Measurements from ENCODE around the gene GOLGA6L26. TPM values are rescaled to one million over a fixed set of nuclear protein-coding genes. Genes with fewer than 3 reads are reported as not detected.
"Not testable (repeated sequence)": the region's sequence is repeated elsewhere in the genome, so short reads cannot be mapped to it uniquely, and the experiment has no call there.

GOLGA6L26 gene
- polyA plus RNA-seq, 3 donors, result not detected

- H3K36me3 Mint-ChIP-seq; H3K4me3 Mint-ChIP-seq; H3K27me3 Mint-ChIP-seq (ENCODE audit: low read depth in 3 of 3); H3K9me3 ChIP-seq (replicated peaks in 1 of 2; ENCODE audit: control insufficient read depth in 1 of 2, insufficient read depth in 1 of 2, low read length in 2 of 2); H3K27ac Mint-ChIP-seq; H3K9me3 Mint-ChIP-seq; DNase-seq; H3K9ac ChIP-seq (ENCODE audit: insufficient read depth, low read length, poor library complexity, severe bottlenecking); H3K79me2 ChIP-seq (ENCODE audit: insufficient read depth, low read length); H3K36me3 ChIP-seq (replicated peaks in 1 of 2; ENCODE audit: control insufficient read depth in 1 of 2, insufficient read depth in 2 of 2, low read length in 2 of 2); H3K4me3 ChIP-seq (replicated peaks in 1 of 3; ENCODE audit: low read depth in 2 of 3, low read length in 3 of 3); H3K4me2 ChIP-seq (replicated peaks; ENCODE audit: extremely low read depth, low read length, poor library complexity, severe bottlenecking); H3K27me3 ChIP-seq (ENCODE audit: control insufficient read depth in 2 of 2, insufficient read depth in 2 of 2, low read length in 2 of 2); H3K4me1 Mint-ChIP-seq; H4K20me1 ChIP-seq (ENCODE audit: insufficient read depth, low read length); H2AFZ ChIP-seq (ENCODE audit: insufficient read depth, low read depth, low read length, poor library complexity, severe bottlenecking); H3K27ac ChIP-seq (ENCODE audit: low read depth in 1 of 2, low read length in 2 of 2); H3K4me1 ChIP-seq (ENCODE audit: control insufficient read depth in 1 of 2, insufficient read depth in 2 of 2, low read length in 2 of 2); intact Hi-C loops (cut with micrococcal nuclease): not testable (repeated sequence)
- no CpG with 5 or more reads among the region's 11 CpGs for WGBS (ENCODE audit: insufficient coverage)
Measured at GRCh38 chr15:23374226-23374625, 40.2 kb upstream of the GOLGA6L26 start.

DNA sequence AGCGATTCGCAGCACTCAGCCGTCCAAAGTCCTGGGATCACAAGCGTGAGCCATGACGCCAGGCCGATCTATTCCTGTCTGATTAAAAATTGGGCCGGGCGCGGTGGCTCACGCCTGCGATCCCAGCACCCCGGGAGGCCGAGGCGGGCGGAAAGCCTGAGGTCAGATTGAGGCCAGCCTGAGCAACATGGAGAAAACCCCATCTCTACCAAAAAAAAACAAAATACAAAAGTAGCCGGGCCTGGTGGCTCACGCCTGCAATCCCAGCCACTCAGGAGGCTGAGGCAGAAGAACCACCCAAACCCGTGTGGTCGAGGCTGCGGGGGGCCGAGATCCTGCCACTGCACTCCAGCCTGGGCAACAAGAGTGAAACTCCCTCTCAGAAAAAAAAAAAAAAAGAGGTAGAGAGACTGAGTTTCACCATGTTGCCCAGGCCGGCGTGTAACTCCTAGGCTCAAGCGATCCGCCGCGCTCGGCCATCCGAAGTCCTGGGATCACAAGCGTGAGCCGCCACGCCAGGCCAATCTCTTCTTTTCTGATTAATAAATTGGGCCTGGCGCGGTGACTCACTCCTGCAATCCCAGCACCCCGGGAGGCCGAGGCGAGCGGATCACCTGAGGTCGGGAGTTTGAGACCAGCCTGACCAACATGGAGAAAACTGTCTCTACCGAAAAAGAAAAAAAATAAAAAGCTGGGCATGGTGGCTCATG is 39.0 kb upstream of the GOLGA6L26 start:
- H3K27me3 Mint-ChIP-seq (ENCODE audit: low read depth in 3 of 3); H3K36me3 ChIP-seq (replicated peaks in 1 of 2; ENCODE audit: control insufficient read depth in 1 of 2, insufficient read depth in 2 of 2, low read length in 2 of 2); H3K4me3 ChIP-seq (replicated peaks in 1 of 3; ENCODE audit: low read depth in 2 of 3, low read length in 3 of 3); H3K4me3 Mint-ChIP-seq; H3K4me1 ChIP-seq (ENCODE audit: control insufficient read depth in 1 of 2, insufficient read depth in 2 of 2, low read length in 2 of 2); H3K27me3 ChIP-seq (ENCODE audit: control insufficient read depth in 2 of 2, insufficient read depth in 2 of 2, low read length in 2 of 2); H3K4me2 ChIP-seq (replicated peaks; ENCODE audit: extremely low read depth, low read length, poor library complexity, severe bottlenecking); H3K27ac Mint-ChIP-seq; H4K20me1 ChIP-seq (ENCODE audit: insufficient read depth, low read length); H3K36me3 Mint-ChIP-seq; DNase-seq; H3K27ac ChIP-seq (ENCODE audit: low read depth in 1 of 2, low read length in 2 of 2); H3K9me3 Mint-ChIP-seq; H3K9me3 ChIP-seq (replicated peaks in 1 of 2; ENCODE audit: control insufficient read depth in 1 of 2, insufficient read depth in 1 of 2, low read length in 2 of 2); H3K4me1 Mint-ChIP-seq; H2AFZ ChIP-seq (ENCODE audit: insufficient read depth, low read depth, low read length, poor library complexity, severe bottlenecking); intact Hi-C loops (cut with micrococcal nuclease); H3K79me2 ChIP-seq (ENCODE audit: insufficient read depth, low read length); H3K9ac ChIP-seq (ENCODE audit: insufficient read depth, low read length, poor library complexity, severe bottlenecking): not testable (repeated sequence)
- 98% methylated on average over 30 of the region's 40 CpGs for WGBS (ENCODE audit: insufficient coverage)

DNA sequence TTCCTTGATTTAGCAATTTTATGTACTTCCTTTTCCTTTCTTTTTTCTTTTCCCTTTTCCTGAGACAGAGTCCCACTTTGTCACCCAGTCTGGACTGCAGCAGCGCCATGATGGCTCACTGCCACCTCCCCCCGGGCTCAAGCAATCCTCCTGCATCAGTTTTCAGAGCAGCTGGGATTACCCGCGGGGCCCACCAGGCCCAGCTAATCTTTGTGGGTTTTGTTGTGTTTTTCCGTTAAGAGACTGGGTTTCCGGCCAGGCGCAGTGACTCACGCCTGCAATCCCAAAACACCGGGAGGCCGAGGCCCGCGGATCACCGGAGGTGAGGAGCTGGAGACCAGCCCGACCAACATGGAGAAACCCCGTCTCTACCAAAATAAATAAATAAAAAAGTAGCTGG is 38.3 kb upstream of the GOLGA6L26 start:
- intact Hi-C loops (cut with micrococcal nuclease), result no loop called here
- Mint-ChIP-seq H3K9me3 (peaks cover 0 to 2% (median 0%) of the 10 kb centered on the region in 7 donors), H3K36me3 (no peaks in the 10 kb centered on the region), H3K4me1 (no peaks in the 10 kb centered on the region), H3K27ac (no peak overlapping the region), H3K4me3 (no peak overlapping the region), H3K27me3 (ENCODE audit: low read depth in 3 of 3) (peaks cover 2 to 5% (median 5%) of the 10 kb centered on the region in 3 donors)
- WGBS (ENCODE audit: insufficient coverage), result 89% methylated on average over 1 of the region's 15 CpGs
- Histone ChIP-seq H4K20me1 (ENCODE audit: insufficient read depth, low read length) (no peaks in the 10 kb centered on the region), H3K4me3 (replicated peaks in 1 of 3; ENCODE audit: low read depth in 2 of 3, low read length in 3 of 3) (no peak overlapping the region), H3K36me3 (replicated peaks in 1 of 2; ENCODE audit: control insufficient read depth in 1 of 2, insufficient read depth in 2 of 2, low read length in 2 of 2) (no peaks in the 10 kb centered on the region), H3K4me1 (ENCODE audit: control insufficient read depth in 1 of 2, insufficient read depth in 2 of 2, low read length in 2 of 2) (no peaks in the 10 kb centered on the region), H3K79me2 (ENCODE audit: insufficient read depth, low read length) (no peaks in the 10 kb centered on the region), H2AFZ (ENCODE audit: insufficient read depth, low read depth, low read length, poor library complexity, severe bottlenecking) (no peak overlapping the region), H3K27me3 (ENCODE audit: control insufficient read depth in 2 of 2, insufficient read depth in 2 of 2, low read length in 2 of 2) (no peaks in the 10 kb centered on the region), H3K27ac (ENCODE audit: low read depth in 1 of 2, low read length in 2 of 2) (no peak overlapping the region), H3K9me3 (replicated peaks in 1 of 2; ENCODE audit: control insufficient read depth in 1 of 2, insufficient read depth in 1 of 2, low read length in 2 of 2) (no peaks in the 10 kb centered on the region), H3K4me2 (replicated peaks; ENCODE audit: extremely low read depth, low read length, poor library complexity, severe bottlenecking) (no peak overlapping the region), H3K9ac (ENCODE audit: insufficient read depth, low read length, poor library complexity, severe bottlenecking) (no peak overlapping the region)
- TF ChIP-seq, protein P1, sequence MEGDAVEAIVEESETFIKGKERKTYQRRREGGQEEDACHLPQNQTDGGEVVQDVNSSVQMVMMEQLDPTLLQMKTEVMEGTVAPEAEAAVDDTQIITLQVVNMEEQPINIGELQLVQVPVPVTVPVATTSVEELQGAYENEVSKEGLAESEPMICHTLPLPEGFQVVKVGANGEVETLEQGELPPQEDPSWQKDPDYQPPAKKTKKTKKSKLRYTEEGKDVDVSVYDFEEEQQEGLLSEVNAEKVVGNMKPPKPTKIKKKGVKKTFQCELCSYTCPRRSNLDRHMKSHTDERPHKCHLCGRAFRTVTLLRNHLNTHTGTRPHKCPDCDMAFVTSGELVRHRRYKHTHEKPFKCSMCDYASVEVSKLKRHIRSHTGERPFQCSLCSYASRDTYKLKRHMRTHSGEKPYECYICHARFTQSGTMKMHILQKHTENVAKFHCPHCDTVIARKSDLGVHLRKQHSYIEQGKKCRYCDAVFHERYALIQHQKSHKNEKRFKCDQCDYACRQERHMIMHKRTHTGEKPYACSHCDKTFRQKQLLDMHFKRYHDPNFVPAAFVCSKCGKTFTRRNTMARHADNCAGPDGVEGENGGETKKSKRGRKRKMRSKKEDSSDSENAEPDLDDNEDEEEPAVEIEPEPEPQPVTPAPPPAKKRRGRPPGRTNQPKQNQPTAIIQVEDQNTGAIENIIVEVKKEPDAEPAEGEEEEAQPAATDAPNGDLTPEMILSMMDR (IDR thresholded peaks at IDR 0.05), result no peak
- no peak for DNase-seq

DNA sequence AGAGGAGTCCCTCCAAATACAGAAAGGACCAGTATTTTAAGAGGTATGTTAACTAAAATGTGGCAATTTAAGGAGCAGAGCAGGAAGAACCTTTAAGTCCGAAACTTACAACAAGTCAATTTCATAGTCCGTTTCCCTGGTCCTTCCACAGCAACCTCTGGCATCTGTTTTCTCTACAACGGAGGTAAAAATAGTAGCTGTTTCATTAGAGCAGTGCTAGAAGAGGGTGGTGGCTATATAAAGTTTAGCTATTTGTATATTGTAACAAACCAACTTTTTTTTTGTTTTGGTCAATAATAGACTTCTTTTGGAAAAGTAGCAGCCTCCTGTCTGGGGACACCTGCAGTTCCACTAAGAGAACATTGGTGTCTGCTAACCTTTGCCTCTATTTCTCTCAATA is 37.9 kb upstream of the GOLGA6L26 start:
- H3K9me3 Mint-ChIP-seq; H3K27me3 ChIP-seq (ENCODE audit: control insufficient read depth in 2 of 2, insufficient read depth in 2 of 2, low read length in 2 of 2); H3K9me3 ChIP-seq (replicated peaks in 1 of 2; ENCODE audit: control insufficient read depth in 1 of 2, insufficient read depth in 1 of 2, low read length in 2 of 2); H3K27ac Mint-ChIP-seq; H3K27ac ChIP-seq (ENCODE audit: low read depth in 1 of 2, low read length in 2 of 2); H3K4me2 ChIP-seq (replicated peaks; ENCODE audit: extremely low read depth, low read length, poor library complexity, severe bottlenecking); H3K36me3 Mint-ChIP-seq; H3K27me3 Mint-ChIP-seq (ENCODE audit: low read depth in 3 of 3); DNase-seq; H3K36me3 ChIP-seq (replicated peaks in 1 of 2; ENCODE audit: control insufficient read depth in 1 of 2, insufficient read depth in 2 of 2, low read length in 2 of 2); intact Hi-C loops (cut with micrococcal nuclease); H3K9ac ChIP-seq (ENCODE audit: insufficient read depth, low read length, poor library complexity, severe bottlenecking); H4K20me1 ChIP-seq (ENCODE audit: insufficient read depth, low read length); H2AFZ ChIP-seq (ENCODE audit: insufficient read depth, low read depth, low read length, poor library complexity, severe bottlenecking); H3K4me1 Mint-ChIP-seq; H3K4me3 ChIP-seq (replicated peaks in 1 of 3; ENCODE audit: low read depth in 2 of 3, low read length in 3 of 3); H3K4me1 ChIP-seq (ENCODE audit: control insufficient read depth in 1 of 2, insufficient read depth in 2 of 2, low read length in 2 of 2); H3K4me3 Mint-ChIP-seq; H3K79me2 ChIP-seq (ENCODE audit: insufficient read depth, low read length): not testable (repeated sequence)
- WGBS (ENCODE audit: insufficient coverage), result 100% methylated on average over 2 of the region's 3 CpGs
